Esophagus muscularis mucosa (tissue), 4 donors: ENCODE measurements around the gene ANKRD11. TPM values are rescaled to one million over a fixed set of nuclear protein-coding genes. Genes with fewer than 3 reads are reported as not detected.

Experiments used
- DNase-seq: peaks from one replicate; pipeline ENCODE4 v3.0.0-alpha.2; 2017; ENCODE audit errors: extremely low spot score
- H3K27ac ChIP-seq, 4 donors: fragments of 200-600 bp; sonication (generic); replicated peaks in 1 of 4; 1 replicate in 3 of 4; 2 replicates in 1 of 4; pipeline ENCODE4 v1.5.1; 2016 to 2019; ENCODE audit warnings: mild to moderate bottlenecking in 1 of 4
- H3K27me3 ChIP-seq, 4 donors: fragments of 200-600 bp; sonication (generic); one replicate each; pipeline versions ENCODE4 v1.5.1 to v1.6.0; 2016 to 2019
- H3K36me3 ChIP-seq, 4 donors: fragments of 200-600 bp; sonication (generic); one replicate each; pipeline ENCODE4 v1.5.1; 2016 to 2019
- H3K4me1 ChIP-seq, 4 donors: fragments of 200-600 bp; sonication (generic); one replicate each; pipeline ENCODE4 v1.5.1; 2016 to 2019
- H3K4me3 ChIP-seq, 4 donors: fragments of 200-600 bp; sonication (generic); 1 replicate in 2 of 4; 2 replicates in 2 of 4; pipeline ENCODE4 v1.5.1; 2016 to 2019; ENCODE audit warnings: mild to moderate bottlenecking in 4 of 4, moderate library complexity in 1 of 4
- H3K9me3 ChIP-seq, 4 donors: fragments of 200-600 bp; sonication (generic); 1 replicate in 3 of 4; 2 replicates in 1 of 4; pipeline ENCODE4 v1.5.1; 2016 to 2019
- CTCF ChIP-seq, 3 experiments: fragments of 200-600 bp in 2 of 3; fragments of 450-650 bp in 1 of 3; sonication (generic) in 2 of 3; IDR thresholded peaks; one replicate each; pipeline ENCODE4 v1.5.1; 2017 to 2019; ENCODE audit warnings: antibody characterized with exemption in 3 of 3, mild to moderate bottlenecking in 2 of 3, moderate library complexity in 1 of 3
- EP300 ChIP-seq: sonication (generic); formaldehyde crosslinking; IDR thresholded peaks from one replicate; pipeline ENCODE4 v1.6.1; 2017; ENCODE audit warnings: antibody characterized with exemption
- POLR2A ChIP-seq: fragments of 450-650 bp; IDR thresholded peaks from one replicate; pipeline ENCODE4 v1.6.1; 2017; ENCODE audit warnings: antibody characterized with exemption, moderate library complexity, mild to moderate bottlenecking, low read depth
- POLR2AphosphoS5 ChIP-seq, 2 donors: sonication (generic); formaldehyde crosslinking; IDR thresholded peaks; one replicate each; pipeline ENCODE4 v1.6.1; 2017; ENCODE audit warnings: antibody characterized with exemption in 2 of 2
- whole genome bisulfite sequencing: methylation state at CpG from one replicate; pipeline ENCODE4 v1.1.5; 2018; 5-methylcytosine and 5-hydroxymethylcytosine counted together
- intact Hi-C: fragments of 100-400 bp; cut with DNase I; formaldehyde crosslinking; loops from one replicate; pipeline ENCODE4 v1.15.1; 2023
- total RNA-seq, 4 donors: library from RNA; depleted of rRNA; stranded (reverse); fragments of >200 nt; gene quantifications; one replicate each; pipeline versions ENCODE4 v1.1.0 to v1.2.1, GENCODE V29; 2016

ANKRD11 gene
- total RNA-seq, 4 donors from 2014 or later = 60.8 to 119 (median 105) TPM

DNA sequence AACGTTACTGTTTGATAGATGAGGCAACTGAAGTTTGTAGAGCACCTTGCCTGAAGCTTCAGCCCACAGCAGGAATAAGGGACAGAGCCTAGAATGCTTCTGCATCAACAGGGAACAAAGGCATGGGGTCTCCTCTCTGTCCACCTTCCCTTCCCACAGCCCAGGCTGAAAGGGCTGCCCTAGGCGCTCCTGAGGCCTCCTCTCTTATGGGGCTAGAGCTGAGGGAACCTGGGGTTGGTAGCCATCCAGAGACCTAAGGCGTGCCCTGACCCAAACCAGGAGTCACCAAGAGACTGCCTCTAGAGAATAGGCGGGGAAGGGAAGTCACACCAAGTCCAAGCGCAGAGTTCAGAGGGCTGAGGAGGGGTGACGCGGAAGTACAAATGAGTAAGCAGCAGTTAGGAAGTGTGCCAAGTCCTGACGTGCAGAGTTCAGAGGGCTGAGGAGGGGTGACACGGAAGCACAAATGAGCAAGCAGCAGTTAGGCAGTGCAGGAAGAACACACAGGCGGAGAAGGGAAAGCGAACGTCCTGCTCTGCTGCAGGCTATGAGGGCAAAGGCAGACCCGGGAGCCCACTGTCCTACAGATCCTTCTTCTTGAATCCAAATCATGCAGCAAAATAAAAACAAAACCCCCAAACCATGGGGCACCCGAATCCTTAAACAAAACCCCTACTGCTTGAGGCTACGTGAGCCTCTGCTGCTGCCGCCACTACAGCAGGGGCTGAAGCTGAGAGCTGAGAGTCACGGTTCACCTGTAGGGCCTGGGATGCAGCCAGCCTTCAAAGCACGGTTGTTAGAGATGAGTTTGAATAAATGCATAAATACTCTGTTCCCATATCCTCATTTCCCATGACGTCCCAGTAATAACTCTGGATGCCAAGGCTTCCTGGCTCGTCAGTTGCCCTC, 15.1 kb upstream of the ANKRD11 start:
- Histone ChIP-seq H3K4me3 (peak overlapping the region in 2 of 4 donors; percentile 13 to 32), H3K4me1 (peaks cover 38 to 46% (median 44%) of the 10 kb centered on the region in 4 donors), H3K27ac (peak overlapping the region; percentile 55 to 81 (median 68)), H3K9me3 (no peaks in the 10 kb centered on the region), H3K27me3 (no peaks in the 10 kb centered on the region), H3K36me3 (peaks cover 0 to 3% (median 1%) of the 10 kb centered on the region in 4 donors)
- 58% methylated on average over 20 of the region's 20 CpGs for WGBS
- peak; percentile 97 for DNase-seq
- TF ChIP-seq CTCF (IDR thresholded peaks at IDR 0.05) (no peak), POLR2AphosphoS5 (IDR thresholded peaks at IDR 0.05) (peak; percentile 72 to 84)
- intact Hi-C loops = loop anchor here (5.0 kb wide), 2 partner anchors 173 to 263 kb away; no protein-coding TSS in a partner anchor

DNA sequence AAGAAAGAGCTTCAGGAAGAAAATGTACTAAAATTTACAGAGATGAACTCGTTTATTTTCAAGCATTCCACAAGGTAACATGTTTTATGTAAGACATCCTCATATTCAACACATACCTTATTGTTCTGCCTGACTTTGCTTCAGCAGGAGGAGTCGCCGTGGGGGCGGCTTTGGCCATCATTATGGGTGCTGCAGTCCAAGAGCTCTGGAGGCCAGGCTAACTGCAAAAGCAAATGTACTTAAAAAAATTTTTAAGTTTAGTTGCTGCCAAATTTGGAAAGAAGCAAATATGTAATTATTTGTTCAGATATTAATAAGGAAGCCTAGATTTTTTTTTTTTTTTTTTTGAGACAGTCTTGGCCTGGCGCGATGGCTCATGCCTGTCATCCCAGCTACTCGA, 13.7 kb upstream of the ANKRD11 start:
- no peak for TF ChIP-seq EP300
- no peak for TF ChIP-seq POLR2AphosphoS5 (IDR thresholded peaks at IDR 0.05)
- TF ChIP-seq CTCF (IDR thresholded peaks at IDR 0.05) = no peak
- TF ChIP-seq POLR2A = no peak
- Histone ChIP-seq H3K4me3 (no peak overlapping the region), H3K27me3 (no peaks in the 10 kb centered on the region), H3K4me1 (peaks cover 30 to 36% (median 34%) of the 10 kb centered on the region in 4 donors), H3K9me3 (no peaks in the 10 kb centered on the region), H3K36me3 (peaks cover 0 to 2% (median under 1%) of the 10 kb centered on the region in 4 donors), H3K27ac (no peak overlapping the region)
- DNase-seq = no peak
- WGBS = 73% methylated on average over 7 of the region's 7 CpGs
- intact Hi-C loops = no loop called here

DNA sequence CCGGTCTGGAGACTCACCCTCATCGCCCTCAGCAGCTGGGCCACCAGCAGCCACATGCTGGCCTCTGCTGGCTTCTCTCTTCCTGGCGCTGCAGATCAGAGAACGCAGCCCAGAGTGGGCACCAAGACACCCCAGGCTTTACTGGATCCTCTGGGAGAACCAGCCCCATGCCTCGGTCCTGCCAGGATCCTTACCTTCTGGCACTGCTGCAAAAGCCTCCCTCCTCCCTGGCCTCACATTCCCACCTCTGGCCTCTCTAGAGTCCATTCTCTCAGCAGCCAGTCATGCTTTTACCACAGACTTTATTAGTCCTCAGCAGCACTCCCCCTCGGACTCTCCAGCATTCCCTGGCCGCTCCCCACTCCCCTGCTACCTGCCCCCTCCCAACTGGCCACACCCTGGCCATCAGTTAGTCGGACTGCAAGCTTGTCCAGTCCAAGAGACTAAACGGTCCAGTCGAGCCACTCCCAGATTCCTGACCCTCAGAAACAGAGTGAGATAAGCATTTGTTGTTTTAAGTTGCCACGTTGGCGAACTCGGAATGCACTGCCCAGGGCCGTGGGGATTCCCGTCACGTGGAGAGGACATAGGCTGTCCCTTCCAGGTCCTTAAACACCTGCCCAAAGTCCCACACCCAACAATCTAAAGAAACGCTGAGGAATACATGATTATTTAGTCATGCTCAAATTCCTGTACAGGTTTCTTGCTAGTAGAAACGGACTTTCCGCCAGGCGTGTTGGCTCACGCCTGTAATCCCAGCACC, 11.9 kb upstream of the ANKRD11 start:
- H3K27ac ChIP-seq = no peak overlapping the region
- no peak for TF ChIP-seq POLR2A
- TF ChIP-seq EP300 = no peak
- H3K9me3 ChIP-seq = no peaks in the 10 kb centered on the region
- H3K4me3 ChIP-seq = no peak overlapping the region
- peaks cover 0 to 7% (median 2%) of the 10 kb centered on the region in 4 donors for H3K36me3 ChIP-seq
- H3K27me3 ChIP-seq = no peaks in the 10 kb centered on the region
- WGBS = 61% methylated on average over 12 of the region's 21 CpGs
- no peak for DNase-seq
- H3K4me1 ChIP-seq = peaks cover 24 to 27% (median 26%) of the 10 kb centered on the region in 4 donors
- intact Hi-C loops = no loop called here

- Histone ChIP-seq H3K4me3 (no peak overlapping the region), H3K27me3 (no peaks in the 10 kb centered on the region), H3K9me3 (no peaks in the 10 kb centered on the region), H3K4me1 (peaks cover 0 to 4% (median 2%) of the 10 kb centered on the region in 4 donors), H3K27ac (no peak overlapping the region), H3K36me3 (peaks cover 0 to 7% (median 2%) of the 10 kb centered on the region in 4 donors)
- 98% methylated on average over 3 of the region's 3 CpGs for WGBS
- no peak for DNase-seq
- TF ChIP-seq CTCF (IDR thresholded peaks at IDR 0.05) (no peak), POLR2AphosphoS5 (IDR thresholded peaks at IDR 0.05) (no peak)
- intact Hi-C loops = no loop called here
Observed at GRCh38 chr16:89499767-89500166, 9.4 kb upstream of the ANKRD11 start.

DNA sequence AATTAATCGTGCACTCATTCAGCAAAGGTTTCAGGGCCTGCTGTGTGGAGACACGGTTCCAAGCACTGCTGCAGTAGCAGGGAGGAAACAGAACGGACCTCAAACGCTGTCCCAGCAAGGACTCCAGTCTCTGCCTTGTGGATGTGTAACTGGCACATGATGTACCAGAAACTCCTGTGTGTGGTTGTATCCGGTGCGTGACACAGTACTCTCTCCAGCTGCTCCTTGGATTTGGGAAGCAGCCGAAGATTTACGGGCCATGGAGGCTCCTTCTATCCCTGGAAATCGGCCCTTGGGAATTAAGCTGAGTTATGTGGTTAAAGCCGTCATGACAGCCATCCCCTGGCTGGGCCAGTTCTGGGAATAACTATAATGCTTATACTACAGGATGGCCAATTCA, 8.5 kb upstream of the ANKRD11 start:
- no peak for TF ChIP-seq CTCF (IDR thresholded peaks at IDR 0.05)
- no peak for TF ChIP-seq POLR2A
- no peaks in the 10 kb centered on the region for H3K27me3 ChIP-seq
- H3K9me3 ChIP-seq = no peaks in the 10 kb centered on the region
- no peak overlapping the region for H3K4me3 ChIP-seq
- H3K27ac ChIP-seq = no peak overlapping the region
- 81% methylated on average over 10 of the region's 10 CpGs for WGBS
- H3K4me1 ChIP-seq = no peaks in the 10 kb centered on the region
- intact Hi-C loops = no loop called here
- H3K36me3 ChIP-seq = peaks cover 0 to 9% (median 2%) of the 10 kb centered on the region in 4 donors
- DNase-seq = no peak
